ENCODE data around the gene NBDY.

DNA sequence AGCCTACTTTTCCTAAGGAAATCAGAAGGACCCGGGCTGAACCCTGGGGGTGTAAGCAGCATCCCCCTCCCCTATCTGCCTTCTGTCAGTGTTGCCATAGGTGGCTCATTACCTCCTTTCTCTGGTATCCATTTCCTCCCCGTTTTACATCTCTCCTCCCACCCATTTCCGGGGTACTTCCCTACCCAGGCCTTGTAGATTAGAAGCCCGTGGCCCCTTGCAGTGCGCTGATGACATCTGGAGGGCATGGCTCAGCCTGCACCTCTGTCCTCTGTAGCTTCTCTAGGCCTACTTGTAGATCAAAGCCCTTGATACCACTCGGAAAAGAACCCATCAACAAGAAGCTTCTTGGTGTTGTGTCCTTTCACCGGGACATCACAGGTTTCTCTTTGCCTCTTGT is 71.8 kb downstream of the NBDY start:
- TF ChIP-seq CSDC2 (CRISPR knock-in tag; IDR thresholded peaks at IDR 0.05) (no peak), ARNTL (CRISPR knock-in tag; IDR thresholded peaks at IDR 0.05; ENCODE audit: borderline replicate concordance, low read depth) (no peak), TCF4 (CRISPR knock-in tag; IDR thresholded peaks at IDR 0.05; ENCODE audit: borderline replicate concordance) (no peak), ZFP3 (CRISPR knock-in tag; IDR thresholded peaks at IDR 0.05) (no peak)
- TF ChIP-seq, protein P1, sequence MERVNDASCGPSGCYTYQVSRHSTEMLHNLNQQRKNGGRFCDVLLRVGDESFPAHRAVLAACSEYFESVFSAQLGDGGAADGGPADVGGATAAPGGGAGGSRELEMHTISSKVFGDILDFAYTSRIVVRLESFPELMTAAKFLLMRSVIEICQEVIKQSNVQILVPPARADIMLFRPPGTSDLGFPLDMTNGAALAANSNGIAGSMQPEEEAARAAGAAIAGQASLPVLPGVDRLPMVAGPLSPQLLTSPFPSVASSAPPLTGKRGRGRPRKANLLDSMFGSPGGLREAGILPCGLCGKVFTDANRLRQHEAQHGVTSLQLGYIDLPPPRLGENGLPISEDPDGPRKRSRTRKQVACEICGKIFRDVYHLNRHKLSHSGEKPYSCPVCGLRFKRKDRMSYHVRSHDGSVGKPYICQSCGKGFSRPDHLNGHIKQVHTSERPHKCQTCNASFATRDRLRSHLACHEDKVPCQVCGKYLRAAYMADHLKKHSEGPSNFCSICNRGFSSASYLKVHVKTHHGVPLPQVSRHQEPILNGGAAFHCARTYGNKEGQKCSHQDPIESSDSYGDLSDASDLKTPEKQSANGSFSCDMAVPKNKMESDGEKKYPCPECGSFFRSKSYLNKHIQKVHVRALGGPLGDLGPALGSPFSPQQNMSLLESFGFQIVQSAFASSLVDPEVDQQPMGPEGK (CRISPR knock-in tag; IDR thresholded peaks at IDR 0.05; ENCODE audit: borderline replicate concordance), result no peak
